Measurements from ENCODE around the gene BRD4.

The BRD4 gene

GRCh38 chr19:15265214-15265849 lies 67.0 kb downstream of the BRD4 start:
- DNase-seq (ENCODE audit: low spot score): no peak

GRCh38 chr19:15264933-15265206 lies 67.5 kb downstream of the BRD4 start:
- DNase-seq (ENCODE audit: low spot score): no peak

GRCh38 chr19:15264061-15264932 lies 68.0 kb downstream of the BRD4 start:
- peak; percentile 67 for DNase-seq (ENCODE audit: low spot score)

- no peak for DNase-seq (ENCODE audit: low spot score)
These were observed 68.9 kb downstream of the BRD4 start for GRCh38 chr19:15263361-15263985.

GRCh38 chr19:15262011-15262410 lies 70.3 kb downstream of the BRD4 start:
- DNase-seq (ENCODE audit: low spot score): no peak

- no peak for DNase-seq (ENCODE audit: low spot score)
These were observed 71.4 kb downstream of the BRD4 start for GRCh38 chr19:15260939-15261338.

- no peak for DNase-seq (ENCODE audit: low spot score)
These were observed 72.4 kb downstream of the BRD4 start for GRCh38 chr19:15259907-15260306.

- DNase-seq (ENCODE audit: low spot score): no peak
These were observed 74.6 kb downstream of the BRD4 start for GRCh38 chr19:15257782-15258181.

- no peak for DNase-seq (ENCODE audit: low spot score)
These were observed 75.5 kb downstream of the BRD4 start for GRCh38 chr19:15256708-15257331.

GRCh38 chr19:15255359-15255990 lies 76.9 kb downstream of the BRD4 start:
- DNase-seq (ENCODE audit: low spot score): no peak

GRCh38 chr19:15254547-15254946 lies 77.8 kb downstream of the BRD4 start:
- DNase-seq (ENCODE audit: low spot score): no peak

GRCh38 chr19:15253513-15253912 lies 78.8 kb downstream of the BRD4 start:
- no peak for DNase-seq (ENCODE audit: low spot score)

GRCh38 chr19:15253061-15253460 lies 79.3 kb downstream of the BRD4 start:
- no peak for DNase-seq (ENCODE audit: low spot score)

- DNase-seq (ENCODE audit: low spot score): no peak
These were observed 79.8 kb downstream of the BRD4 start for GRCh38 chr19:15252398-15253018.

GRCh38 chr19:15251749-15252397 lies 80.5 kb downstream of the BRD4 start:
- DNase-seq (ENCODE audit: low spot score): no peak

GRCh38 chr19:15251010-15251748 lies 81.2 kb downstream of the BRD4 start:
- DNase-seq (ENCODE audit: low spot score): no peak

- DNase-seq (ENCODE audit: low spot score): no peak
These were observed 81.7 kb downstream of the BRD4 start for GRCh38 chr19:15250640-15250993.

GRCh38 chr19:15249972-15250639 lies 82.2 kb downstream of the BRD4 start:
- no peak for DNase-seq (ENCODE audit: low spot score)

GRCh38 chr19:15249528-15249874 lies 82.8 kb downstream of the BRD4 start:
- no peak for DNase-seq (ENCODE audit: low spot score)
